ENCODE measurements around the gene SLC18B1.

Gene SLC18B1

DNA sequence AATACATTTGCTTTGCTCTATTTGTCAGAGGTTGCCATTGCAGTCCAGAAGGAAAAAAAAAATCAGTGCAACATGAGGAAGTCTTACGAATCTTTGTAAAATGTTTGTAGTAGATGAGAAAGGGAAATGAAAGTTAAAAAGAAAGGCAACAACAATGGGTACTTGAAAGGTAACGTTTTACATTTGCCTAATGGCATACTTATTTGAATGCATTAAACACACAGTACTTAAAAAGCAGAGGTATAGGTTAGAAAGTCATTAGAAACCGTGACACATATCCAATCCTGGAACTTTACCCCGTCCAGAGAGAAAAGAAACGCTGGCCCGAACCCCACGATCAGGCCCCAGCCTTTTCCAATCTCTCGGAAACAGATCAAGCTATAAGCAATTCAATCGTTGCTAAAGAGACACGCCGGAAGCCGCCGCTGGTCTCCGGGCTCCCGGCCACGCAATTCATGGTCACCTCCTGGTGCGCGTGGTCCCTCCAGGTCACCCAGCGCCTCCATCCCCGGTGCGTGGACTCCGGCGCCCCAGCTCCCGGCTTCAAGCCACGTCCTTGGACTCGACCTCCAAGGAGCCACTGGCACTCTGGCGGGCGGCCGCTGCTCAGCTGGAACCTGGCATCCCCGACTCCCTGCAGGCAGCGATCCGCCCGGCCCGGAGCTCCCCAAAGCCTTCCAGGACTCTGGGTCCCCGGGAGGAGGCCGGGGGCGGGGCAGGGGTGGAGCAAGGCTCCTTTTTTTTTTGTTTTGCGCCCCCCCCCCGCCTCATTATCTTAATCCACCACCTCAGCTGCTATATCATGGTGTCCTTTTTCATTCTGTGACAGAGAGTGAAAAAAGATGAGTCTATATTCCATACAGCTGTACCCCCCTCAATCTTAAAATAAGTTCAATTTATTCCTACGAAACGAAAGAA is at the start of gene SLC18B1:
TSS of gene SLC18B1 (minus strand) at position 687 of the 918 bp plus-strand sequence. CDS start at position 506, 181 bp downstream.
- peak; percentile 34 for DNase-seq (ENCODE audit: low read depth)

DNA sequence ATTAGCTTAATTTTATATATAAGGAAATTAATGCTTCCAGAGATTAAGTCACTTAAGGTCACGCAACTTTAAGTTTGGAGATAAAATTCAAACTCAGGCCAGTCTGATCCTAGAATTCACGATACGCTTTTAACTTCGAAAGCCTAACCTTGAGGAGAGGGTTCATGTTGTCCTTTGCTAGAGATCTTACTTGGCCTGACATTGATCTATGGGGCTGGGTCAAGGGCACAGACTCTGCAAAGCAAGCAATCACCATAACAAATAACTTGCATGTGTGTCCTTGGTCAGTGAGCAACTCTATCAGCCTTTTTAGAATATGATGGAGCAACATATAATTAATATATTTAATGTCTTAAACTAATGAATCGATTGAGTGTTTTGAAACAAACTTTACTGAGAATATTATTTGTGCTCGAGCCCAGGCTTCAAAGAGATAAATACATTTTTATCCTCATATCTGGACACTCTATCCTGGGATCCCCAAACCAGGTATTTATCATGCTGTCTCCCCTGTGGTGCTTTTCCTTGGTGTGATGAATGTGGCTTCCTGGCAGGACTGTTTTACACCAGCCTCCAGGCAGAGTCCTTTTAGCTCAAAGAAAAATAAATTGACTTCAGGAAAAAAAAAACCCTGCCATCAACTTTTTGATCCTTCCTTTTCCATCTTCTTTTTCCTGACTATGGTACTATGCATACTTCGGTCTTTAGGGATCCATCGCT is 45.0 kb upstream of the SLC18B1 start:
- DNase-seq (ENCODE audit: low read depth): no peak

DNA sequence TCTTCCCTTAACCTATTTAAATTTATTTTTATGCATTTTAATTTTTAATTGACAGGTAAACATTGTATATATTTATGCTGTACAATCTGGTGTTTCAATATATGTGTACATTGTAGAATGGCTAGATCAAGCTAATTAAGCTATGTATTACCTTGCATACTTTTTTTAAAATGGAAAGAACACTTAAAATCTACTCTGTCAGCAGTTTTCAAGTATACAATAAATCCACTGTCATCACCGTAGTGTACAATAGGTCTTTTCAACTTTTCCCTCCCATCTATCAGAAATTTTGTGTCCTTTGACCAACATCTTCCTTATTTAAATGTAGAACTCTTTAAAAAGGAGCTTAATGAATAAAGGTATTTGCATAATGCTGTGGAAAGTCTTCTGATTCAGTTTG is 43.5 kb upstream of the SLC18B1 start:
- no peak for DNase-seq (ENCODE audit: low read depth)

DNA sequence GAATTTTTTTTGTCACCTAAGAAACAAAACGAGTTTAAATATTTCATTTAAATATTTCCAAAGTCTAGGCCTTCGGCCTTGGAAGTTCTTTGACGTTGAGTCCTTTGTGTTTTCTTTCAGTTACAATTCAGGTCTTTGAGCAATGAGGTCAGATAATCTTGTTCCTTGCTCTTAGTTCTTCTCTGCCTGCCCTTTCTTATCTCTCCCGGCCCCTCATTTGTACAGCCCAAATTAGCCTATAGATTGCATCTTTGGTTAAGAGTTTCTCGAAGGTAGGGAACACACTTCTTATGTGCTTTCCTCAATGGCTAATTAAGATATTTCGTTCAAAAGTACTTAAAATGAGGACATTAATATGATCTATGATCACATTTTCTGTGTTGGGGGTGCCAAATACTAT is 34.5 kb upstream of the SLC18B1 start:
- no peak for DNase-seq (ENCODE audit: low read depth)

DNA sequence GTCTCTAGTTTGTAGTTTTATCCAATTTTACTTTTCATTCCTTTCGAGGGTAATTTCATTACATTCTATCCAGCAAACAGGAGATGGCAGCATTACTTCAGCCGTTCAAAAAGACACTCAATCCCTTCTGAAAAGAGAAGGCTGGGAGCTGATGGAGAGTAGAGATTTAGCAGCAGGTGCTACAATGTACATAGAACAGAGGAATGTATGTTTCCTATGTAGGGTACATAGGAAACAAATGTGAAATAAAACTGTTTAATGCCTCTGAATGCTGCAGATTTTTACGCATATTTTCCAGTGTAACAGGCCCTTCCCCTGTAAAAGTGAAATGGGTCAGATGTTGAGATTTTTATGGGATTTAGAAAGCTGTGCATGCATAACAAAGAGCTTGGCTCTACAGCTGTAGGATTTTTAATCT is 31.9 kb upstream of the SLC18B1 start:
- peak; percentile 29 for DNase-seq (ENCODE audit: low read depth)

DNA sequence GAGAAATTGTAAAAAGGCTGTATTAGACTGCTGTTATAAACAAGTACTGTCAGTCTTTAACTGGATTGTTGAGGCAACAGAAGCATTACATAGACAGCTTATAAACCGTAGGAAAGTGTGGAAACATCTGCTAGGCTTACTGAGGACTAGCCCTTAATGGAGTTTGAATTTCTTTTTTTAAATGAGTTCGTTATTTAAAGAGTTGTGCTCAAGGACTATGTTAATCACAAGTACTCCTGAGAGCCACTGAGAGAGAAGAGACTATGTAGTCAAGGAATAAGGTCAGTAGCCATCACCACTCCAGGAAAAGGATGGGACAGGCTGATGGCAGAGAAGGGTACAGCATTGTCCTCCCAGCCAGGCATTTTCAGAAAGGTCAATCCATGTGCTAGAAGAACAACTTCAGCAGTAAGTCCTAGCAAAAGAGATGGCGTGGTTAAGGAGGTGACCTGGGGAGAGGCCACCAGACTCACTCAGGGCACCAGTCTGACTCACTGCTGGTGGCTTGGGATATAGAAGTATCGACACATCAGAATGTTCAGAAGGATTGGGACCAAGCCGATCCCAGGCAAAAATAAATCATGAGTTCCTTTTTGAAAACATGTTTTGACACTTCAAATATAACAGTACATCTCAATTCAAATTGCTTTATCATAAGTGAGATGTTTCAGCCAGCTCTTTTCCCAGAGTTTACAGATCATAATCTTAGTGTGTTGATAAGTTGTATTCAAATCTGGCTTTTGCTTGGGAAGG is 22.4 kb upstream of the SLC18B1 start:
- DNase-seq (ENCODE audit: low read depth): peak; percentile 44

DNA sequence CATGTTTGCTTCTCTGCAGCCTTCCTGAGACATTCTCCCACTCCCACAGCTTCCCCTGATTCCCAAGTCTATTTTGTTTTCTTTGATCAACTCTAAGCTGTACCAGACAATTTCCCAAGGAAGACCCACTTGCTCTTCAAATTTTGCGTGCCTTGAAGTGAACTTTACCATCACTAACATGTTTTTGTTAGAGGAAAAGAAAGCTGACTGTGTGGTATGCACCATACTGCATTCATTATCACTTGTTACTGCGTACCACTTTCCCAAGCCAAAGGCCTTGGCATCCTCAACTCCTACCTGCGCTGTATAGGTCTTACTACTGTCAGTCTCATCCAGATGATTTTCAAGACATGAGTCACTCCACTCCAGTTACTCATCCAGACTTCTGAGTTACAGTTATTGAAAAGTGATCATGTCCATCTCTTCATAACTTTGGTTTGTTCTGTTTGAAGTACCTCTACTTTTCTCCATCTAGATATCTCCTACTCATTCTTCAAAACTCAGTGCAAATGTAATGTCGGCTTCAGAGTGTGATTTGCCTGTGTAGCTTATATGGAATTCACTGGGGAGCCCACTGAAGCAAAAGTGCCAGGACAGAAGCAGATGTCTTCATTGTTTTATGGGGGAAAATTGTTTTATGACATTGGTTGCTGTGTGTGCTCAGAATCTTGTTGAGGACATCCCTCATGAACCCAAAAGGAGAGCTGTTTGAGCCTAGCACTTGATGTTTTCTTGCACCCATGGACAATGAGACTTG is 21.1 kb upstream of the SLC18B1 start:
- peak; percentile 34 for DNase-seq (ENCODE audit: low read depth)

DNA sequence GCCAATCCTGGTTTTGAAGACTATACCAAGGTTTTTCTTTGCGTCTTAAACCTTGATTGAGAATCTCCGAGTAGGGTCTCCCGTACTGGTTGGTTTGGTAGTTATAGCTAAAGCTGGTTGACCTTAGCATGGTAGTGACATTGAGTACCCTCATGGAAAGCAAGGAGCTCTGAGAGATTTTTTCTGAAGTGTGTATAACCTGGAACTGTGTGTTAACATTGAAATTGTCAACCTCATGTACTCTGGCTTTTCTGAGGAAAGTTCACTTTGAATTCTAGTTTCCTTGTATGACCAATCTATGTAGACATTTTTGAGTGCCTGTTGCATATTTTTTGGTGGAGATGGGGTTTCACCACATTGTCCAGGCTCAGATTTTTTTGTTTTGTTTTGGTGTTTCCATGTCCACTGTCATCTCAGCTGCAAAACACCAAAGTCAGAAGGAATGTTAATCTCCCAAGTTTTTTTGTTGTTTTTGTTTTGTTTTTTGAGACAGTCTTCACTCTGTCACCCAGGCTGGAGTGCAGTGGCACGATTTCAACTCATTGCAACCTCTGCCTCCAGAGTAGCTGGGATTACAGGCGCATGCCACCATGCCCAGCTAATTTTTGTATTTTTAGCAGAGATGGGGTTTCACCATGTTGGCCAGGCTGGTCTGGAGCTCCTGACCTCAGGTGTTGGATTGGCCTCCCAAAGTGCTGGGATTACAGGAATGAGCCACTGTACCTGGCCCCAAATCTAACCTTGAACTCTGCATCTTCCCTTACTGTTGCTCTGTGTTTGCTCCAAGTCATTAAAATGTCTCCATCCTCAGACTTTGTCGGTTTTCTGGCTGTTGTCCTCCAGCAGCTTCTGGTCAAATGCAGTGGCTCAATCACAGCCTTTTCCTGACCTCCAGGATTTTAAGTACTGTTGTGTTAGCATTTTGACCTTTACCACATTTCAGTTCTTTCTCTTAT is 20.2 kb upstream of the SLC18B1 start:
- peak; percentile 55 for DNase-seq (ENCODE audit: low read depth)

DNA sequence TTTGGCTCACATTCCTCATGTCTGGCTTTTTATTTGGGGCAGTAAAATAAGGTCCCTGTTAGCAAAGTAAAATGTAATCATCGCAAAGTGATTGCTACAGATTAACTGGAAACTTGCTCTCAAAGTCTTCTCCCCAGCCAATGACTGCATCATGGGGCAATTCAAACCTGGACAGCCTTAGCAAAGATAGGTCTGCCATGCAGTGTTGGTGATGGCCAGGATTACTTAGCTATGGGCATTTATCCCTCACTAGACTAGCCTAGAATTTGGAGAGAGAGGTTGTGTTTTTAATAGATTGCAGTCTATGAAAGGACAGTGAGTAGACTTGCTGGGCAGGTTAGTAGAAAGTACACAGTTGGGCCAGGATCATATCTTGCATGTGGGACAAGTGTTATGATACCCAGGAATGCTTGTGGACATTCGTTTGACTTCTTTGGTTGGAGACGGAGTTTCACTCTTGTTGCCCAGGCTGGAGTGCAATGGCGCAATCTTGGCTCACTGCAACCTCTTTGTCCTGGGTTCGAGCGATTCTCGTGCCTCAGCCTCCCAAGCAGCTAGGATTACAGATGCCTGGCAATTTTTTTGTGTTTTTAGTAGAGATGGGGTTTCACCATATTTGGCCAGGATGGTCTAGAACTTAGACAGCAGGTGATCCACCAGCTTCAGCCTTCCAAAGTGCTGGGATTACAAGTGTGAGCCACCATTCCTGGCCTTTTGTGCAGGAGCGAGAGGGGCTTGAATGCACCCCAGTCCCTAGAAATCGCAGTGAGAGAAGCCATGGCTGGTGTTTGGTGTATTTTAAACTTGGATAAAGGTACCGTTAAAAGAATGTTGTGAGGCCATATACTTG is 19.3 kb upstream of the SLC18B1 start:
- no peak for DNase-seq (ENCODE audit: low read depth)

DNA sequence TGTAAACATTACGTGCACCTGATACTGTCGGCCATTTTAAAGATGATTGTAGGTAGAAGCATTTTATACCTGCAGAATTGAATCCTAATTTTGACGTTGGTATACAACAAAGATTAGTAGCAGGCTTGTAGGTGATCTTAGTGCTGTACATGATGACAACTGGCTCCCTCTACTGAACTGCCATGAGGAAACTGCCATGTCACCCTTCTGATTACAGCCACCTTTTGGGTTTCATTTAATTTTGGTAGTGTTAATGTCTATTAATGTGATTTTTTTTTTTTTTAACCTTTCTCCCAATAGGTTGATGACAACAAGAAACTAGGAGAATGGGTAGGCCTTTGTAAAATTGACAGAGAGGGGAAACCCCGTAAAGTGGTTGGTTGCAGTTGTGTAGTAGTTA is 18.2 kb upstream of the SLC18B1 start:
- no peak for DNase-seq (ENCODE audit: low read depth)

DNA sequence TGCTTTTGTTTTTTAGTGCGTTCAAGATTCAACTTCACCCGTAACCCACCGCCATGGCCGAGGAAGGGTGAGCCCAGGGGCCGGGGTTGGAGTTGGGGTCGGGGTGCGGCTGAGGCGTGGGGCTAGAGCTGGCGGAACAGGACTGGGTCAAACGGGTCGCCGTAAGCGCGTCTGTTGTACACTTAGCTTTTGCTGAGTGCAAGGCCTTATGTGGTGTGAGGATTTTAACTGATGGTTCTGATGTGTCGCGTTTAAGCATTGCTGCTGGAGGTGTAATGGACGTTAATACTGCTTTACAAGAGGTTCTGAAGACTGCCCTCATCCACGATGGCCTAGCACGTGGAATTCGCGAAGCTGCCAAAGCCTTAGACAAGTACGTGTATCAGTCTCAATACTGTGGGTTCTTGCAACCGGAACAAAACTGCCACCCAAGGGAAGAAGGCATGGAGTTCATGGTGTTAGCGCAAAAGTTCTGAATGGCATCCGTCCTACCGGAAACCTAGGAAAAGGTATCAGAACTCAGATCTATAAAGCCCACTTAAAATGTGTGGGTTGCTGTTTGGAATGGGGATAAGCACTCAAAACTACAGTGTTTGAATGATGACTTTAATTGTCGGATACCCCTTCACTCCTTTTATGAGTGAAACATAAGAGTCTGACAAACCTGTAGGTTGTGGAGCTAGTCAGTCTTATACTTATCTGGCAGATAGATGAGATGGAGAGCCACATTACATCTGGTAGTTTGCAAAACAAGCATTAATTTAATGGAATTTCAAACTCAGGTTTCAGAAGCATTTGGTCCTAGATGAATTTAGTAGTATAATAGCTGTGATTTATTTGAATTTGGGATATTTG is 16.5 kb upstream of the SLC18B1 start:
- peak; percentile 30 for DNase-seq (ENCODE audit: low read depth)

DNA sequence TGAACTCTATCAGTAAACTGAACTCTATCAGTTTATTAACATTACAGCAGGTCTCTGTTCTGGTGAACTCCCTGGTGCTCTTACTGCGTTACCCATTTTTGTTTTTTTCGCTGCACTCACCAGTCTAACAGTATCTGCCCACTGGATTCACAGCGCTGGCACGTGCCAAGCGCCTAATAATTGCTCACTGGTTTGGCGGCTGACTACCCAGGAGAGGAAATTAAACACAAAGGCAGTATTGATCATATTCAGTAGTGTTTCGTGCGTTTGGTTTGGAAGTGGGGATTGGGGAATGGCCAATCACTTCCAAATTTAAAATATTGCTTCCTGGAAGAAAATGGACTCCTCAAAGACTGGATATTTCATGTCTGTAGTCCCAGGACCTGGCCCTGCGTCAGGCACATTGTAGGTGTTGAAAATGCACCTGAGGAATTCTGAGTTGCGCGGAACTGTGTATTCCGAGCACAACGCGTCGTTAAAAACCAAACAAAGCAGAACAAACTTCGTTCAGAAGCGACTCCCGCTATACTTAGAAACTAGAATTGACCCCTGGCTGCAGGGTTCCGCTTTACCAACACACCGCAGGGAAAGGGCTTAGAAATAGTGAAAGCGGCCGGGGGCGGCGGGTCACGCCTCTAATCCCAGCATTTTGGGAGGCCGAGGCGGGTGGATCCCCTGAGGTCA is 14.9 kb upstream of the SLC18B1 start:
- peak; percentile 52 for DNase-seq (ENCODE audit: low read depth)

DNA sequence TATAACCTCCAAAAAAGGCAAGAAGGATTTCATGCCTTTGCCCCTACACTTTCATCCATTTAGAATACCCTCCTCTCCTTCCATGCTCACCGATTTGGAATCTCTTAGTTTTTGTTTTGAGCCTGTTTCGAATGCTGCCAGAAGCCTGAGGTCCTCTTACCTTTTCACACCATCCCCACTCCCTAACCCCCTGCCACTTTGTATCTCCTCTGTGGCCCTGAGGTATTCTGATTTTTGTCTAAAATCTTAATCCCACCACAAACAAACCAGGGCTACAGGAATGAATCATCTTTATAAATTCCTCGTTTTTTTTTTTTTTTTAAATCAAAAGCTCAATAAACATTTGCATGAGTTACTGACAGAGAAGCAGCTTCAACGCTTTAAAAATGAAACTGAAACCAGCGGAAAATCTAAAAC is 14.3 kb upstream of the SLC18B1 start:
- DNase-seq (ENCODE audit: low read depth): no peak

DNA sequence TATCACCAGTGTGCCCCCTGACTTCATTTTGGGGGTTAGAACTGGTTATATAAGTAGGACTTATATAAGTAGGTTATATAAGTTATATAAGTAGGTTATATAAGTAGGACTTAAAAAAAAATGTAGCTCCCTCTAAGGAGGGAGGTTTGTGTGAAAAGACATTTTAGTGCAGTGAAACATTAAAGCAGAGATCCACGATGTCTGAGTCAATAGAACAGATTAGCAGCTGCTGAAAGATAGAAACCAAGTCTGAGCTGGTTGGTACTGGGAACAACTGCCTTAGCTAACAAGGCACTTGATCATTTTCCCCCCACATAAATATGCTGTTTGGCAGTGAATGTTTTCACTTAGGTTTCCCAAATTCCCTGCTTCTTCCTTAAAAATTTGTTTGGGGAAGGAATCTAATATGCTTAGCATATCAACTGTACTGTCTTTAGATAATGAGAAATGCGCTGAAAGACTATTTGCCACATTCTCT is 13.9 kb upstream of the SLC18B1 start:
- peak; percentile 42 for DNase-seq (ENCODE audit: low read depth)

DNA sequence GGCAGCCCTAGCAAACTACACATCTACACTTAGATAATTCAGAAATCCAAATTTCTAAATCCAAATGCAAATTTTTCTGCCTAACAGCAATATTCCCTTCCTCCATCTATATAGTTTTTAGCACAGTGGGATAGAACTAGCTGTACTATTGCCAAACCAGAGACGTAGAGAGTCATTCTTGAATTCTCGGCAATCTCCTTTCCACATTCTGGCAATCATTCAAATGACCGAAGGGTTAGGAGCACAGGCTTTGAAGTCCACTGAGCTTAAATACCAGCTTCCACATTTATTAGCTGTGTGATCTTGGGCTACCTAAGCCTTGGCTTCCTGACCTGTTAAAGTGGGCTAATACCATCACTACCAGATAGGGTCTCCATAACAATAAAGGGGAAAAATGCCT is 12.8 kb upstream of the SLC18B1 start:
- DNase-seq (ENCODE audit: low read depth): peak; percentile 34

DNA sequence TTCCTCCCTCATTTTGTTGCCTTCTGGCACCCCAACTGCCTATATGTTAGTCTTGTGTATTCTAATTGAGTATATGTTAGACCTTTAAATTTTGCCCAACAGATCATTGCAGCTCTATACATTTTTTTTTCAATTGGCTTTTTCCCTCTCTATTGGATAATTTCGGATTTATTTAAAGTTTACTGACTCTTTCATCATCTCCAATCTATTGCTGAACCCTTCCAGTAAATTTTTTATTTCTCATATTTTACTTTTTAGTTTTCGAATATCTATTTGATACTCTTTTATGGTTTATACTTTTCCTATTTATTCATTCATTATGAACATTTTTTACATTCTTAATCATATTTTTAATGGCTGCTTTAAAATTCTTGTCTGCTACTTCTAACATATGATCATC is 7.1 kb upstream of the SLC18B1 start:
- no peak for DNase-seq (ENCODE audit: low read depth)

DNA sequence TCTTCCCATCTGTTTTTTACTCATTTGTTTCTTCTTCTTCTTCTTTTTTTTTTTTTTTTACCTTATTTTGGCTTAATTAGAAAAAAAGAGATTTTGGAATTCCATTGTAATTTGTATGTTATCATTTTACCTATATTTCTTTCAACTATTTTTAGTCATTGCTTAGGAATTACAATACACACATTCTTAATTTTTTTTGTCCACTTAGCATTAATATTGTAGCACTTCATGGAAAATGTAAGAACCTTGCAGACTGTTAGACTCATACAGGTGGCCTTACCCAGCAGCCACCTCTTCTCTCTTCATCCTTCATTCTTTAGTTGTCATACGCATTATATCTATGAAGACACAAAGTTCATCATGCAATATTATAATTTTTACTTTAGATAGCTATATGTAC is 5.8 kb upstream of the SLC18B1 start:
- no peak for DNase-seq (ENCODE audit: low read depth)

DNA sequence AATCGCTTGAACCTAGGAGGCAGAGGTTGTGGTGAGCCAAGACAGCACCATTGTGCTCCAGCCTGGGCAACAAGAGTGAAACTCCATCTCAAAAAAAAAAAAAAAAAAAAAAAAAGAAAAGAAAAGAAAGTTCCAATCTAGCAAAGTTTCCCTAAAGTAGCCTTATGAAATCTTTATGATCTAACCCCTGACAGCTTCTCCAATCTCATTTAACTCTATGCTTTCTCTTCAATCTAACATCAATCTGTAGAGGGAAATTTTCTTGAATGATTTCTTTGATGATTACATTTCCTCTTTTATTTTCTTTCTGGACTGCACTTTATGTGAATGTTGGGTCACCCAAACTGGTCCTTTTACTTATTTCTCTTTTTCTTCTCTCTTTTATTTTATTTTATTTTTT is 2.2 kb upstream of the SLC18B1 start:
- no peak for DNase-seq (ENCODE audit: low read depth)

Measured in EH (cell line).